ENCODE measurements around the gene STARD3.

DNA sequence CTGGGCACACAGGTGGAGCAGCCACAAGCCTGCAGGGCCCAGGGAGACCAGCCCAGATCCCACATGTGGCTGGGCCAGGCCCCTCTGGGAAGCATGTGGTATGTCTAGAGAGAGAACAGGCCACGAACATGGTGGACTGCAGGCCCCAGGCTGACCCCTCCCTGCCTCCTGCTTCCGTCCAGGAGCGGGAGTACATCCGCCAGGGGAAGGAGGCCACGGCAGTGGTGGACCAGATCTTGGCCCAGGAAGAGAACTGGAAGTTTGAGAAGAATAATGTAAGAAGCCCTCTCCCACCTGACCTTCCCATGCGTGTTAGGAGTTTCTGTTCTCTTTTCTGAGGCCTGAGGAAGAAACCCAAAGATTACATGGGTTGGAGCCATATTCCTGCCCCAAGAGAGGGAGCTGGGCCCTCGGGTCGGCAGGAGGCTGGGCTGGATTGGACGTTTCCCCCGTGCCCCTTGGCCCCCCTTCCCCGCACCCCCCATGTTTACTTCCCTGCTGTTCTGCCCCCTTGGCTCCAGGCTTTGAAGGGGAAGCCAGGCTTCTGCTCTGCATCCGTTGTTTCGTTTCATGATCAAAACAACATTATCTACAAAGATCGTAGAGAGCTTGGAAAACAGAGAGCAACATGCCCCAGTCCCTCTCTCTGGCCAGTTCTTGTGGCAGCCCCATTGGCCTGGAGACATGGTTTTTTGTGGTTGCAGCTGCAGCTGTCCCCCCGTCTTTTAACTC, 22.5 kb downstream of the STARD3 start:
- TF ChIP-seq POLR2AphosphoS5 (IDR thresholded peaks at IDR 0.05; ENCODE audit: insufficient read depth, low read depth, low read length) = no peak
- no peak for TF ChIP-seq POLR2A (IDR thresholded peaks at IDR 0.05; ENCODE audit: low read depth, low read length)

All from endothelial cell of umbilical vein (primary cell).